Femur (tissue), 1 donor: ENCODE data around the gene HOXD11.

ENCODE experiments used
- DNase-seq: peaks from one replicate; pipeline ENCODE4 v3.0.0-alpha.2; 2017

Gene HOXD11

GRCh38 chr2:176136374-176137251, 29.5 kb downstream of the HOXD11 start:
- DNase-seq = peak; percentile 74

GRCh38 chr2:176137252-176137580, 30.1 kb downstream of the HOXD11 start:
- DNase-seq = no peak

- DNase-seq = no peak
These were observed 30.8 kb downstream of the HOXD11 start for GRCh38 chr2:176137906-176138305.

GRCh38 chr2:176138526-176138922, 31.4 kb downstream of the HOXD11 start:
- peak; percentile 28 for DNase-seq

- DNase-seq = no peak
These were observed 32.0 kb downstream of the HOXD11 start for GRCh38 chr2:176138923-176139660.

- DNase-seq = peak; percentile 87
These were observed 32.8 kb downstream of the HOXD11 start for GRCh38 chr2:176139661-176140512.

GRCh38 chr2:176140513-176141317, 33.6 kb downstream of the HOXD11 start:
- DNase-seq = peak; percentile 92

- no peak for DNase-seq
These were observed 35.2 kb downstream of the HOXD11 start for GRCh38 chr2:176142281-176142680.

- no peak for DNase-seq
These were observed 38.2 kb downstream of the HOXD11 start for GRCh38 chr2:176145085-176145969.

- no peak for DNase-seq
These were observed 39.0 kb downstream of the HOXD11 start for GRCh38 chr2:176146101-176146500.

GRCh38 chr2:176146645-176147044, 39.6 kb downstream of the HOXD11 start:
- DNase-seq = no peak

GRCh38 chr2:176147210-176147799, 40.2 kb downstream of the HOXD11 start:
- no peak for DNase-seq

GRCh38 chr2:176147800-176148496, 40.9 kb downstream of the HOXD11 start:
- DNase-seq = no peak

GRCh38 chr2:176148751-176149421, 41.8 kb downstream of the HOXD11 start:
- no peak for DNase-seq

- no peak for DNase-seq
These were observed 42.4 kb downstream of the HOXD11 start for GRCh38 chr2:176149481-176149938.

- no peak for DNase-seq
These were observed 43.0 kb downstream of the HOXD11 start for GRCh38 chr2:176149939-176150583.

- no peak for DNase-seq
These were observed 43.7 kb downstream of the HOXD11 start for GRCh38 chr2:176150584-176151441.
